K562 (cell line): ENCODE results near the gene LRRC75A. TPM values are rescaled to one million over a fixed set of nuclear protein-coding genes. Genes with fewer than 3 reads are reported as not detected.

ENCODE experiments used
- CBFA2T2 ChIP-seq: fragments of 450-650 bp; conservative IDR thresholded peaks from 2 replicates; pipeline ENCODE4 v1.6.1; 2017; ENCODE audit warnings: mild to moderate bottlenecking
- CBX2 ChIP-seq: fragments of 200-600 bp; sonication (generic); IDR thresholded peaks from one replicate; pipeline ENCODE4 v1.6.1; 2012; ENCODE audit warnings: mild to moderate bottlenecking, low read length, inconsistent platforms; ENCODE audit not compliant: insufficient read depth, poor library complexity, severe bottlenecking
- DPF2 ChIP-seq: fragments of 450-650 bp; IDR thresholded peaks from 2 replicates; pipeline ENCODE4 v1.6.1; 2016
- E2F5 ChIP-seq: sonication (generic); formaldehyde crosslinking; IDR thresholded peaks from 2 replicates; pipeline ENCODE4 v1.8.0; 2022; ENCODE audit warnings: mild to moderate bottlenecking, missing genetic modification reagents
- FOSL1 ChIP-seq: fragments of 200-800 bp; sonication (Bioruptor generic); conservative IDR thresholded peaks from 2 replicates; pipeline ENCODE4 v1.6.1; 2016; ENCODE audit warnings: missing genetic modification characterization, missing compliant biosample characterization
- FOXJ2 ChIP-seq: fragments of 200-800 bp; sonication (Bioruptor generic); IDR thresholded peaks from 2 replicates; pipeline ENCODE4 v1.6.1; 2016; ENCODE audit warnings: missing genetic modification characterization, missing compliant biosample characterization
- JUND ChIP-seq, 2 experiments: IDR thresholded peaks; 2 replicates in 1 of 2; 3 replicates in 1 of 2; pipeline ENCODE4 v1.6.1; 2011; ENCODE audit warnings: borderline replicate concordance in 2 of 2, low read depth in 2 of 2, low read length in 2 of 2, improper control_type of control experiment in 1 of 2, missing biosample characterization in 1 of 2, missing genetic modification characterization in 1 of 2, missing genetic modification reagents in 1 of 2
- KDM1A ChIP-seq, 2 experiments: fragments of 450-650 bp; IDR thresholded peaks; 2 replicates each; pipeline ENCODE4 v1.6.1; 2016; ENCODE audit warnings: mild to moderate bottlenecking in 2 of 2
- MAFF ChIP-seq: IDR thresholded peaks from 2 replicates; pipeline ENCODE4 v1.6.1; 2012; ENCODE audit warnings: low read length, improper control_type of control experiment
- MED1 ChIP-seq: sonication (generic); formaldehyde crosslinking; IDR thresholded peaks from 2 replicates; pipeline ENCODE4 v1.8.1; 2023; ENCODE audit warnings: missing genetic modification reagents, borderline replicate concordance
- MTA2 ChIP-seq: fragments of 450-650 bp; IDR thresholded peaks from 2 replicates; pipeline ENCODE4 v1.6.1; 2016; ENCODE audit warnings: low read depth
- NFE2L1 ChIP-seq: fragments of 450-650 bp; IDR thresholded peaks from 2 replicates; pipeline ENCODE4 v1.6.1; 2016; ENCODE audit warnings: missing genetic modification characterization, low read depth, mild to moderate bottlenecking, missing compliant biosample characterization, moderate library complexity, borderline replicate concordance
- RAD21 ChIP-seq, 2 experiments: fragments of 250-450 bp in 1 of 2; fragments of 450-650 bp in 1 of 2; sonication (Bioruptor Pico) in 1 of 2; formaldehyde crosslinking in 1 of 2; IDR thresholded peaks in 1 of 2; conservative IDR thresholded peaks in 1 of 2; 2 replicates each; pipeline versions ENCODE4 v1.4.0 to v1.8.0; 2020 to 2022; ENCODE audit warnings: mild to moderate bottlenecking in 2 of 2, moderate library complexity in 1 of 2
- RAD51 ChIP-seq: fragments of 450-650 bp; IDR thresholded peaks from 2 replicates; pipeline ENCODE4 v1.7.1; 2016; ENCODE audit warnings: low read depth, mild to moderate bottlenecking, borderline replicate concordance
- SMC3 ChIP-seq: conservative IDR thresholded peaks from 2 replicates; pipeline ENCODE4 v1.6.1; 2011; ENCODE audit warnings: low read depth, low read length, improper control_type of control experiment; ENCODE audit not compliant: insufficient read depth
- TCF3 ChIP-seq: sonication (generic); formaldehyde crosslinking; IDR thresholded peaks from 2 replicates; pipeline ENCODE4 v1.4.0; 2020; ENCODE audit warnings: mild to moderate bottlenecking, missing genetic modification reagents
- ZEB2 ChIP-seq: fragments of 450-650 bp; IDR thresholded peaks from 2 replicates; pipeline ENCODE4 v1.6.1; 2016
- ZKSCAN8 ChIP-seq: fragments of 200-800 bp; sonication (Bioruptor generic); IDR thresholded peaks from 2 replicates; pipeline ENCODE4 v1.6.1; 2016; ENCODE audit warnings: missing genetic modification characterization, missing compliant biosample characterization
- ZNF24 ChIP-seq: fragments of 450-650 bp; IDR thresholded peaks from 2 replicates; pipeline ENCODE4 v1.6.1; 2016
- ZNF449 ChIP-seq: fragments of 250-450 bp; sonication (Bioruptor Pico); IDR thresholded peaks from 2 replicates; pipeline ENCODE4 v1.8.0; 2022; ENCODE audit warnings: moderate library complexity, mild to moderate bottlenecking, inconsistent platforms
- ZNF551 ChIP-seq: fragments of 250-450 bp; sonication (Bioruptor Pico); IDR thresholded peaks from 2 replicates; pipeline ENCODE4 v1.5.0; 2021; ENCODE audit warnings: mild to moderate bottlenecking, moderate library complexity
- polyA plus RNA-seq, 8 experiments: library from polyadenylated mRNA; depleted of rRNA in 4 of 8; stranded (reverse) in 5 of 8; unstranded in 3 of 8; fragments of >200 nt; fragmentation: Nextera tagmentation in 2 of 8; fragmentation: Illumina TruSeq in 1 of 8; extraction: Ambion mirVana in 2 of 8; extraction: Trizol in 1 of 8; gene quantifications; 2 replicates each; pipeline versions ENCODE4 v1.2.1 to v1.2.3, GENCODE V29; 2011 to 2014; ENCODE audit warnings: inconsistent platforms in 1 of 8, missing spikeins in 1 of 8
- total RNA-seq, 7 experiments: library from RNA; depleted of rRNA in 6 of 7; stranded (reverse); fragments of >200 nt in 6 of 7; fragmentation: Illumina TruSeq in 2 of 7; extraction: Trizol in 2 of 7; gene quantifications; 2 replicates each; pipeline versions ENCODE4 v1.2.1 to v1.2.3, GENCODE V29; 2011 to 2021; ENCODE audit warnings: low replicate concordance in 1 of 7
- TF ChIP-seq, protein P1 (sequence below), 2 experiments: fragments of 450-650 bp in 1 of 2; sonication (generic) in 1 of 2; formaldehyde crosslinking in 1 of 2; IDR thresholded peaks in 1 of 2; conservative IDR thresholded peaks in 1 of 2; 2 replicates each; pipeline versions ENCODE4 v1.6.1 to v1.8.1; 2016 to 2023; ENCODE audit warnings: mild to moderate bottlenecking in 2 of 2, moderate library complexity in 2 of 2, inconsistent platforms in 1 of 2, missing genetic modification reagents in 1 of 2

Gene LRRC75A
- total and polyA plus RNA-seq, 9 of the 15 experiments (the other 6 are each of a cell fraction or from before 2014, with no cell fraction given): 0.04 to 0.34 (median 0.08) TPM; not detected in 5

- TF ChIP-seq CBX2: no peak
- peak; percentile 90 for TF ChIP-seq FOSL1 (tag)
- TF ChIP-seq DPF2: peak; percentile 89
- no peak for TF ChIP-seq ZNF449 (CRISPR knock-in tag)
- TF ChIP-seq E2F5: no peak
- peak; percentile 66 to 78 for TF ChIP-seq KDM1A (IDR thresholded peaks at IDR 0.05)
- TF ChIP-seq ZNF24: no peak
- peak; percentile 85 for TF ChIP-seq CBFA2T2
- TF ChIP-seq MED1: no peak
- TF ChIP-seq MAFF: peak; percentile 31; the same call in 1 of the 2 replicates
- peak; percentile 95 for TF ChIP-seq ZEB2
- no peak for TF ChIP-seq RAD21 (CRISPR knock-in tag; conservative IDR thresholded peaks at IDR 0.05 in 1 of 2, IDR thresholded peaks at IDR 0.05 in 1 of 2)
- TF ChIP-seq ZKSCAN8 (CRISPR knock-in tag): no peak
- no peak for TF ChIP-seq RAD51
- TF ChIP-seq NFE2L1 (tag): 0 out of 2 replicates have a peak, but pooled peaks have one; percentile 33
- no peak for TF ChIP-seq ZNF551 (CRISPR knock-in tag)
- TF ChIP-seq FOXJ2 (tag): peak; percentile 53; the same call in 1 of the 2 replicates
- TF ChIP-seq TCF3: peak; percentile 83
- TF ChIP-seq, protein P1, sequence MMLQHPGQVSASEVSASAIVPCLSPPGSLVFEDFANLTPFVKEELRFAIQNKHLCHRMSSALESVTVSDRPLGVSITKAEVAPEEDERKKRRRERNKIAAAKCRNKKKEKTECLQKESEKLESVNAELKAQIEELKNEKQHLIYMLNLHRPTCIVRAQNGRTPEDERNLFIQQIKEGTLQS (IDR thresholded peaks at IDR 0.05): peak; percentile 62; the same call in 1 of the 2 replicates
- TF ChIP-seq, protein P1 (CRISPR knock-in tag; conservative IDR thresholded peaks at IDR 0.05): no peak
- TF ChIP-seq SMC3: no peak
- TF ChIP-seq MTA2: peak; percentile 49; the same call in 1 of the 2 replicates
- TF ChIP-seq JUND (IDR thresholded peaks at IDR 0.05; ENCODE audit: borderline replicate concordance, low read depth, low read length): peak; percentile 89
- peak; percentile 79; the same call in 2 of the 3 replicates for TF ChIP-seq JUND (tag; IDR thresholded peaks at IDR 0.05; ENCODE audit: borderline replicate concordance, low read depth, low read length)
Measured at GRCh38 chr17:16398270-16399267, 93.4 kb downstream of the LRRC75A start (continued).
